Stimulated activated CD4-positive, alpha-beta T cell treated with anti-CD3 and anti-CD28 coated beads, Interleukin-4, amount 100 ng/mL, for 48 hours (primary cell): ENCODE measurements around the gene TLCD4.

Source experiments
- DNase-seq, 2 donors: peaks; one replicate each; pipeline ENCODE4 v3.0.0-alpha.2; 2020; ENCODE audit warnings: low read depth in 2 of 2

Gene TLCD4

DNA sequence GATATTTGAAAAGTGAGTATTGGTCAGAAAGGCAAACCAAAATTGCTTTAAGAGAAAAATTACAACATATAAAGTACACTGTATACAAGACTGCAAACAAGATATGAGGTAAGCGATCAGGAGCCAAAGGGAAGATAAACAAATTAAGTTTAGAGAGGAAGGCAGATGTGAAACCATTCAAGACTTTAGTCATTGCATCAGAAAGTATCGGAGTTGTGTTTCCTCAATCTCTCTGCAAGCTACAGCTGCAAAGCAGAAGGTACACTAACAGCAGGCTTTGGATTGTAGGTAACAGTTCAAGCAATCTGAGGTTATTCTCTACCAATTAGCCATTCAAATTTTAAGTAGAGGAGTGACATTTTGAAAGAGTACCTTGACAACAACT is 21.3 kb upstream of the TLCD4 start:
- DNase-seq = no peak

DNA sequence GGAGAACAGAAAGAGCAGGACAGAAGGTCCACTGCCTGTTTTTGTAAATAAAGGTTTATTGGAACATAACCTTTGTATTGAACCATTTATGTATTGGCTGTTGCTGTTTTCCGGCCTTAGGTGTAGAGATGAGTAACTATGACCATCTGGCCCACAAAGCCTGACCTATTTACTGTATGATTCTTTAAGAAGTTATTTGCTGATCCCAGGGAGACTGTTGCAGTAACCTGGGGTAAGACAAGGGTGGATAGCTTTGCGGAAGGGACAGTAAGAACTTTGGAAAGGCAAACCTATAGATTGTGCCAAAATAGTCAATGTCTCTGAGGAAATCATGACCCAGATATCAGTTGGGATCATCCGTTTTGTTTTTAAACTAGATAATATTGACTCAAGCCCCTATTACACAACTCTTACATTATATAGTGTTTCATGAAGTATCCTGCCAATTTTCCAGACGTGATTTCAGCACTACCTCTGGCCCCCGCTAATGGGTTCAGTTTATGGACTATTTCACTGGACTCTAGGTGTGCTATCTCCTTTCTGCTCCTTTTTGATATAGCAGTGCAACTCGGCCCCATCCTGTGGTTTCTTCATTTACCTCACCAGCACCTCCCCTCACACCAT is 20.8 kb upstream of the TLCD4 start:
- no peak for DNase-seq

DNA sequence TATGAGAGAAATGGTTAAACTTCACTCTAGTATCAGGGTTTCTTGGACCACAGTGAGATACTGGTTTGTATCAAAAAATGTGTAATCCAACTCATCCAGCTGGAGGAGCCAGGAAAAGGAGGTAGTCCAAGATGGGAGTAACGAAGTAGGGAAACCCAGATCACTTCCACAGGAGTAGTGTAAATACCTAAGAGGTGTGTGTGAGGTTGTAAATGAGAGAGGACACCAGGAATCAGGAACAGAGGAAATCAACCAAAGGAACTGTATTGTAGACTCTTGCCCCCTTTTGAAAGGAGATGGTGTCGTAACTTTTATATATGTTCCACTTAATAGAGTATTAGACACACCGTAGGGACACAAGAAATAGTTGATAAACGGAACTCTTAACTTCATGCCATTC is 19.7 kb upstream of the TLCD4 start:
- DNase-seq = no peak

DNA sequence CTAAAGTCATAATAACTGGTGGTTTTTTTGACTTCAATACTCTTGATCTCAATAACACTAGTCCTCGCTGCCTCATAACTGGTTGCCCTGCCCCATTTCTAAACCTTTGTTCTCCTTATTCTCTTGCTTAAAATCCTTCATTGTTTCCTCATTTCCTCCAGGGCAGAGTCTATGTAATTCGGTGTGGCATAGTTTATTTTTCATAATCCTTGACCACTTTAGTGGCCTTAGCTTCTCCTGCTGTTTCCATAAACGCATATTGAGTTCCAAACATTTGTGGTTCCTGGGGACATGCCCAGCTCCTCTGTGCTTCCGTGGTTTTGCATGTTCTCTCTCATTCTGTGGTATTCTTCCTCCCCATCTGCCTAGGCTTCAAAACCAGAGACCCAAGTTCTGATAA is 19.0 kb upstream of the TLCD4 start:
- no peak for DNase-seq

DNA sequence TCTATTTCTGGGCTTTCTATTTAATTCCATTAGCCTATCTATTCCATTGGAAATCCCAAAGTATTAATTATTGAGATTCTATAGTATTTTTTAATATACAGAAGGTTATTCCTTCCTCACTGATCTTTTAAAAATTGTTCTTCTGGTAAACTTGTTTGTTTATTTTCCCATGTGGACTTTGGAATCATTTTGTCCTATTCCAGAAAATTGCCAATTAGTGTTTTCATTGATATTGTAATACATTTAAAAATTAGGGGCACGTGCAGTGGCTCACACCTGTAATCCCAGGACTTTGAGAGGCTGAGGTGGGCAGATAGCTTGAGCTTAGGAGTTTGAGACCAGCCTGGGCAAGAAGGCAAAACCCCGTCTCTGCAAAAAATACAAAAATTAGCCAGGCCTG is 8.4 kb upstream of the TLCD4 start:
- DNase-seq = no peak

DNA sequence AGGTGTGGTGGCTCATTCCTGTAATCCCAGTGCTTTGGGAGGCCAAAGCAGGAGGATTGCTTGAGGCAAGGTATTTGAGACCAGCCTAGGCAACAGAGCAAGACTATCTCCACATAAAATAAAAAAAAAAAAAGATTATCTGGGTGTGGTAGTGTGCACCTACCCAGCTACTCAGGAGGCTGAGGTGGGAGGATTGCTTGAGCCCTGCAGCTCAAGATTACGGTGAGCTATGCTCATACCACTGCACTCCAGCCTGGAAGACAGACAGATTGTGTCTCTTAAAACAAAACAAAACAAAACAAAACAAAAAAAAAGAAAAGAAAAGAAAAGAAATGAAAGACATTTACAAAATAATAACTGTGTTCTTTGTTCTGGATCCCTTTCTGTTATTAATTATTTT is 6.1 kb upstream of the TLCD4 start:
- no peak for DNase-seq

DNA sequence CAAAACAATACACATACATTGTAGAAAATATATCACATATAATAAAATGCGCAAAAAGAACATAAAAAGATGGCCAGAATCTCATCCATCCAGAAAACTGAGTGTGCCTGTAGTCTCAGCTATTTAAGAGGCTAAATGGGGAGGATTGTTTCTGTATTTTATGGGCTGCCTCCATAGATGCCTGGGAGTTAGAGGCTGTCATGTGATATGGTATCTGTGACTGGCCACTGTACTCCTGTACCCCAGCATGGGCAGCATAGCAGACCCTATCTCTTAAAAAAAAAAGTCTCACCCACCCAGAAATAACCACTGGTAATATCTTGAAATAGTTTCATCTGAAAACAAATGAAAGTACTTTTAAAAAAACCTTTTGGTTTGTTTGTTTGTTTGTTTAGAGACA is 3.5 kb upstream of the TLCD4 start:
- DNase-seq = no peak

DNA sequence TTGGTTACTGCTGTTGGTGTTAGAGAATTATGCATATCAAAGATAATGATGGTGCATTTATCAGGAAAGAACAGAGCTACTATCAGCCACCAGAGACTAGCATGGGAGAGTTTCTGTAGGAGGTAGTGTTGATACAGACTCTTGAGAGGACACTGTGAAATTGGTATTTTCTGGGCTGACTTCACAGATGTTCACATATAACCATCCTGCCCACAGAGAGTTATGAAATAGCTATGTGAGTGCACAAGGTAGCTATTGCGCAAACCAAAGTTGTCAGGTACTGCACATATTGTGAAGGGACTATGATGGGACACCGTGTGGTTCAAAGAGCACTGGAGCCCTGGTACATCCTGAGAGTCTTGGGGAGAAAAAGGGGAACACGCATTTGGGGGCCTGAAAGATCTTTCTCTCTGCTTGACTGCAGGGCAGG is 1.4 kb upstream of the TLCD4 start:
- DNase-seq = no peak

DNA sequence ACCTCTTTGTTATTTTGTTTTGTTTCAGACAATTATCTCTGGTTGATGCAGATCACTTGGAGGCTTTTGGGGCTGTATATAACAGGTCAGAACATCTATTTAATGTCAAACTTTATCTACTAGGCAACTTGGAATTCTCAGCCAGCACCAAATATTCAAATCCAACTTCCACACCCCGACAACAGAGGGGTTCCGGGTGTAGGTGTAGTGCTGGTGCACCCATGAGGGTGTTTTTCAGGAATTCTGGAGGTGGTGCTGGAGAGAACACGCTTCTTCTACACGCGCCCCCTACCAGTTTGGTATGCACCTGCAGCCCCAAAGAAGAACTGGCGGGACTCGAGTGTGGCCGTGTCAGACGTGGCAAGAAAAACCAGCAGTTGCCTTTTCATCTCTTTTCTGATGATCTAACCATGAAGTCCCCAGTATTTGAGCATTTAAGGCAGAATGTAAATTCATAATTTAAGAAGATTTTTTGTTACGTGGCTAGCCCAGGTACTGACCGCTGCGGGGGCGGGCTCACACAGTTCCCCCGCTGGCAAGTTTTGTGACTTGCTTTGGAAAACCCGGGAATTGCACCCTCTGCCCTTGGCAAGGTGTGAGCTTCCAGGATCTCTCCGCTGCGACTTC is 462 bp upstream of the TLCD4 start:
- DNase-seq = peak; percentile 28 to 35

DNA sequence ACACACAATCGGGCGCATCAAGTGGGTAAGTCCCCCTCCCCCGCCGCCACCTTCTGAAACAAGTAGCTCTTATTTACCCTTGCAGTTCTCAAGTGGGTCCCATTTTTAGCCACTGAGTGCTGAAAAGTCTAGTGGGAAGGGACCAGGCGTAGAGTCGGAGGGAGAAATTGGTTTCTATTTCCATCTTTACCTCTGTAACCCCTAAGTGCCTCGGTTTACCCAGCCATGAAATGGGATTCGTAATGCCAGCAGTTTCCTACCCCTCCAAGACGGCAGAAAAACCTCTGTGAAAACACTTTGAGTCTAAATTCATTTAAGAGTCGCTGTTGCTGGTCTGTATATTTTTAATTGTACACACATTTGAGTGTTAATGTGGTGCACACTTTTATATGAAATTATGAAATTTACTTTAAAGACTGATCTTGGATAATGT is 928 bp downstream of the TLCD4 start:
- DNase-seq = no peak

DNA sequence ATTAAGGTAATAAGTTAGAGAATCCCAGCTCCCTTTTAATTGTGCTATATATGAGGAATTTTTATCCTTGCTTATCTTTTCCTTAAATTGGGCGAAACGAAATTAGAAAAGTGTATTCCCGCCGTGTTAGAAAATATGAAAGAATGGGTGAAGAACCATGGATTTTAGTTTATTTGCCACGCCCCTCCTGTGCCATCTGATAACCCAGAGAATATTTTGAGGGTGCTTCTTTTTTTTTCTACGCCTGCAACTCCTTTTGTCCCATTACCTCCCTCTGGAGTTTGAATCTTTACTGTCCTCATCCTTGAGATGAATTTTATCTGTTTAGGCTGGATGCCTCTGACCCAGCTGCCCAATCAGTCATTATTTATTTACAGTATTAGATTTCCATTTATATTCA is 1.6 kb downstream of the TLCD4 start:
- no peak for DNase-seq

DNA sequence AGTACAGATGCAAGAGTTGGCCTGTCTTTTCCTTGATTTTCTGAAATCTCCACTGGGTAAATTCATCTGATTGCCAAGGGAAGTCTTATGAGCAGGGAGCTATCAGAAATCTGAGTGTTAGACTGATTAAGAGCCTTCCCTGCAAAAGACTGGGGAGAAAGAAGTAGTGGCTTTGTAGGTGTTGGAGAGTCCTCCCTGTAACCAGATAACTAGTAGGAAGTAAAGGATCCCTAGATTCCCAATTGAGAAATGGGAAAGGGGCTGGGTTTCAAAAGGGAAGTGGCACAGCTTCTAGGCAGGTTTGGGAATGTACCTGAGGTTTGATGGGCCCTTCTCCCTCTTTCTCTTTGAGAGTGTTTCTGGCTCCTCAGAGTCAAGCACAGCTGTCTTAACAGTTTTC is 2.1 kb downstream of the TLCD4 start:
- DNase-seq = no peak

DNA sequence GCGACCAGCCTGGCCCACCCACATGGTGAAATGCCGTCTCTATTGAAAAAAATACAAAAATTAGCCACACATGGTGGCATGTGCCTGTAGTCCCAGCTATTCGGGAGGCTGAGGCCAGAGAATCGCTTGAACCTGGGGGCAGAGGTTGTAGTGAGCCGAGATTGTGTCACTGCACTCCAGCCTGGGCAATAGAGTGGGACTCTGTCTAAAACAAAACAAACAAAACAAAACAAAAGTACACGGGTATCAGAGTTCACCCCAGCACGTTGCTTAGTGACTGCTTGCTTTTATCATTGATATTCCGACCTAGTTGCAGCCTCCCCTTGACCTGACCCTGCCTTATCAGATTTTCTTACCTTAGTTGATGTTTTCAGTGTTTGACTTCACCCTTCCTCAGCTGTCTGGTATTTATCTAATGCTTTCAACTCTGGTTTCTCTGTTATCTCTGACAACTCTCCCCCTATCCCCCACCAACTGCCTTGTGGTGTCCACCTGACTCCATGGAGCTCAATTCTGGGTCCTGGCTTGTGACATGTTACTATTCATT is 5.1 kb downstream of the TLCD4 start:
- DNase-seq = no peak

DNA sequence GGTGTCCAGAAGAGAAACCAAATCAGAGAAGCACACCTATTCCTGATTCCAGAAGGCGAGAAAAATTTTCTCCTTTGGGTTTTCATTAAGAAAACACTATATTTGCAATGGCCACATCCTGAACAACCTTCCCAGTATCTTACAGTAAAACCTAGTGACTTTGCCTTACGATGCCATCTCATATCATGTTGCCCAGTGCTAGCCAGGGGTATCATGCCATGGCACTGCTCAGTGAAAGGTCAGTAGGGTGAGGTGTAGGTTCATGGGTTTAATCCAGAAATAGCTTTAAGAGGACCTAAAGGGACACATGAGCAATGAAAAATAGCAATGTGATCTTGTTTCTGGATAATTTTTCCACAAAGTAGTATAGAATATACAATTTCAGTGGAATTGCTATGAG is 7.2 kb downstream of the TLCD4 start:
- DNase-seq = no peak

DNA sequence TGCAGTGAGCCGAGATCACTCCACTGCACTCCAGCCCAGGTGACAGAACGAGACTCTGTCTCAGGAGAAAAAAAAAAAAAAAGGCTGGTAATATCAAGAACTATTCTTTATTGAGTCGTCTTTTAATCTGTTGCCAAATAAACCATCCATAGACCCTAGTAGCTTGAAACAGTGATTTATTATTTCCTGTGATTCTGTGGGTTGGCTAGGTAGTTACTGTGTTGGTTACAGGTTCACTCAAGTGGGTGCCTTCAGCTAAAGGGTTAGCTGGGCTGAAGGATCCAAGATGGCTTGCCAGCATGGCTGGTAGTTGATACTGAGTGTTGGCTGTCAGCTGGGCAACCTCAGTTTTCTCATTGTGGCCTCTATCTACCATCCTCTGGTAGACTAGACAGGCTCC is 9.2 kb downstream of the TLCD4 start:
- no peak for DNase-seq

DNA sequence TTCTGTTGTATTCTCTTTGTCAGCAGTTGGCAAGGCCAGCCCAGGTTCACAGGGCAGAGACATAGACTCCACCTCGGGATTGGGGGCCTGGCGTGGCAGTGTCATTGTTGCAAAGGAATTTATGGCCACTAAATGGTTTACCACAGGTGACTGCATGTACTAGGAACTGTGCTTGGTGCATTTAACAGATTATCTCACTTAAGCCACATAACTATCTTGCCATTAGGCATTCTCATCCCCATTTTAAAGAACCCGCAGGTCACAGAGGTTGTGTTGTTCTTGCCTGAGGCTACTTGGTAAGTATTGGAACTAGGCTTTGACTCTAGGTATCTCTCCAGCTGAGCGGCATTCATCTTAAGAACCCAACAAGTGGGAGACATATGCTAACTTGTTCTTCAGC is 9.7 kb downstream of the TLCD4 start:
- no peak for DNase-seq

DNA sequence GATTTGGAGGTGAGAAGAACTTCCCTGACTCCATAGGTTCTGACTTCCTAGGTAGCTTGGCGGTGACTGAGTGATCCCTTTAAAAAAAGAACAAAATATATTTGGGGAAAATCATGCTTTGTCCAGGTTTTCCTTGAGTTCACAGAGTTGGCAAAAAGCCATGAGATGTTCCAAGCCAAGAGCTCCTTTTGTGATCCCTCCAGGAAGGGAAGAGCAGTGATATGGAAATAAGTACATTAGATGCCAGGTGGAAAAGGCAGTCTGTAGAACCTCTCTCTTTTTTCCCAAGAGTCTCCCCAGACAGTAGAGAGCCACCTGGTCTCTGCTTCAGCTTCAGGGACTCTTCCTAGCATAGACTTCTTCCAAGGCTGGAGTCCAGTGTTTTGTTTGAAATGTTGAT is 10.2 kb downstream of the TLCD4 start:
- DNase-seq = no peak

DNA sequence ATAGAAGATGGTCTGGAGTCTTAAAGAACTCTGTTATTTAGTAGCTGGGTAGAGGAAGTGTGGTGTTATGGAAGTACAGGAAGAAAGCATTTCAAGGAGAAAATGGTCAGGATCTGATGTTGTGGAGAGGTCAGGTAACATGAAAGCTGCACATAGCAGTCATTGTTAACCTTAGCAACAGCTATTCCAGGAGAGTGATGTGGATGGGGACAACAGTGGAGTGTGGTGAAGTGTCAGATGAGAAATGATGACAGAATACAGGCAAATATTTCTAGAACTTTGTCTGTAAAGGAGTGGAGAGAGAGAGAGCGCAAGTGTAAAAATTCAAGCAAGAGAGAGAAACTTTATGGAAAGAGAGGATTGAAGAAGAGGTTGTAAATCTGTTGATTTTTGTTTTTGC is 15.6 kb downstream of the TLCD4 start:
- DNase-seq = no peak

DNA sequence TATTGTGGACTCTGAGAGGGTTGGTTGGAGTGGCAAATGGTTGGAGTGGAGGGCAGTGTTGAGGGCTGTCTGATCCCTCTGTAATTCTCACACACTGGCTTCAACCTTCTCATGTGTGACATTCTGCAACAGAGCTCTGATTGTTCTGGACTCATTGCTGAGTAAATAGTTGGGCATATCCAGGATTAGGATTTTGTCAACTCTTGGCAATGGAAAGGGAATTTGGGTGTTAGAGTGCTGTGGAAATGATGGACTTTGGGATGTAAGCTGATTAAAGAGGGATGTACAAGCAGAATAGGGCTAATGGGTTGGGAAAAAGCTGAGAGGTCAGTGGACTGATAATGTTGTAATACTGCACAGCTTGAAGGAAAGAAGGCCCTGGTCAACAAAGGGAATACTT is 16.5 kb downstream of the TLCD4 start:
- no peak for DNase-seq

DNA sequence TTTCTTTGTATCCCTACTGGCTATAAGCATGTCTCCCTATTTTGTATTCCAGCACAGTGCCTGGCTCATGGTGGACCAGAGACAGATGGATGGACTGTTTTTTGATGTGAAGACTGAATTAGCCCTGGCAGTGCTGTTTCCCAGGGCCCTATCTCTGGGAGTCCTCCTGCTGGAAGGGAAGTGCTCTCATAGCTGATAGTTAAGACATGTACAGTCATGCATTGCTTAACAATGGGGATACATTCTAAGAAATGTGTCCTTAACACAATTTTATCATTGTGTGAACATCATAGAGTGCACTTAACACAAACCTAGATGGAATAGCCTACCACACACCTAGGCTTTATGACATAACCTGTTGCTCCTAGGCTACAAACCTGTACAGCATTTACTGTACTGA is 21.1 kb downstream of the TLCD4 start:
- no peak for DNase-seq

DNA sequence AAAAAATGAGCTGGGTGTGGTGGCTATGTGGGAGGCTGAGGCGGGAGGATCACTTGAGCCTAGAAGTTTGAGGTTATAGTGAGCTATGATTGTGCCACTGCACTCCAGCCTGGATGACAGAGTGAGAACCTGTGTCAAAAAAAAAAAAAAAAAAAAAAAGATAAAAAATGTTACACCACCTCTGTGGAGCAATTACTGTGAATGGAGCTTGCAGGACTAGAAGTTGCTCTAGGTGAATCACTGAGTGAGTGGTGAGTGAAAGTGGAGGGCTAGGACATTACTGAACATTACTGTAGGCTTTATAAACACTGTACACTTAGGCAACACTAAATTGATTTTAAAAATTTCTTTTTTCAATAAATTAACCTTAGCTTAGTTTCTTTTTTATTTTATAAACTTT is 21.9 kb downstream of the TLCD4 start:
- no peak for DNase-seq

DNA sequence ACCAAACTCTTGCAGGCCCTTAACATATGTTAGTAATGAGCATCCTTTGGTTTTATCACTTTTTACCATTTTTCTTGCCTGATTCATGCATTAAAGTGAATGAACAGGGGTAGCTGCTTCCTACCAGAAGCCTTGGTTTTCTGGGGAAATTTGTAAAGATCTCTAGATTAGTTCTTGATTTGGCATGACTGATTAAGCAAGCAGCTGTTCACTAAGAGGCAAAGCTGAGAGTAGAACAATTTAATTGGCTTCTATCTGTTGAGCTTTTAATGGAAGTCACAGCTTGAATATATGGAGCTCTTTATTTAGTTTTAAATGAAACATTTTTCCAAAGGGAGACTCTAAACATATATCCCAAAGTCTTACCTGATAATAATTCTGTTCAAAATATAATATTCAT is 23.6 kb downstream of the TLCD4 start:
- no peak for DNase-seq

DNA sequence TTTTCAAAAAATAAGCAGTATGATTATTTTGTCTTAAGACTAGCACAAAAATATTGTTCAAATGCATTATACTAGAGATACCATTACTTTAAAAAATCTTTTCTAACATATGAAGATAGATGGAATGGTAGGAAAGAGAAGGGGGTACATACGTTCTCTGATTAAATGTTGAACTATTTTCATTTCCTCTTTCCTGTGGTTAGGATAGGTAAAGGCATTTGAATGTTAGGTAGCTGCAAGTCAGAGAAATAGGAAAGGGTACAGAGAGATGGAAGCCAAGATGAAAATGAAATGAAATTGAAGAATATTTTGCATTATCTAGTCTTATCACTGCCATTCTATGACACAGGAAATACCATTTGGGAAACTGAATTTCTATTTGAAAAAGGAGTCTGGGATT is 28.3 kb downstream of the TLCD4 start:
- DNase-seq = no peak

DNA sequence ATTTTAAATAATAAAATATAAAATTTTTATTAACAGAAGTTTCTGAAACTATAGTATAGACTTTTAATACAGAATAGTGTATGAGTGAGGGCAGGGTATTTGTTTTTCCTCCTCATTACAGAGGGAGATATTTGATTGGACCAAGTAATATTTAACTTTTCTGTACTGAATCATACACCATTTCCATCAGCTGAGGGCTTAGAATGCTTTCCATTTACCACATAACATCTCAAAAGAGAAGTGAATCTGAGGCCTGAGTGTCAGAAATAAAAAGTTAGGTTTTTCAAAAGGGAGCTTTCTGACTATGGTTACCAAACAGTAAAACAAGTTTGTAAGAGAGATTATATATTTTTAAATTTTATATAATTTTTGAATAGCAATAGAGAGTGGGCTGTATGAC is 29.5 kb downstream of the TLCD4 start:
- no peak for DNase-seq
